GM23248 (cell line): Measurements from ENCODE around the gene SMARCD1.

Source experiments
- EZH2 ChIP-seq: fragments of 200-600 bp; sonication (generic); IDR thresholded peaks from 2 replicates; pipeline ENCODE4 v1.6.1; 2018; ENCODE audit warnings: antibody characterized with exemption, mild to moderate bottlenecking; ENCODE audit not compliant: insufficient read depth, poor library complexity, severe bottlenecking
- EZH2phosphoT487 ChIP-seq: fragments of 200-600 bp; sonication (generic); IDR thresholded peaks from 2 replicates; pipeline ENCODE4 v1.6.1; 2018; ENCODE audit warnings: antibody characterized with exemption, moderate library complexity, mild to moderate bottlenecking, low read depth; ENCODE audit not compliant: insufficient read depth

DNA sequence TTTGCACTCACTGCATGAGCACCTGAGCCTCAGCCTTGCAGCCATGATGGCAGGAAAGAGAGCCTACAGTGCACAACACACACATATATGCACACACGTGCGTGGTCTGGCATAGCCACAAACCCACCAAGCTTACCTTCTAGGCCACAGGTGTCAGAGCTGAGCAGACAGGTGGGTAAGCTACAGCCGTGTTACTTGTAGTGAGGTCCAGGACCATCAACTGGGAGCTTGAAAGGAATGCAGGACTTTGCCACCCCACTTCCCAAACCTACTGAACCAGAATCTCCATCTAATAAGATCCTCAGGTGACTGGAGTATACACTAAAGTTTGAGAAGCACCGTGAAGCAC is 25.0 kb upstream of the SMARCD1 start:
- no peak for TF ChIP-seq EZH2phosphoT487
- no peak for TF ChIP-seq EZH2
